A673 (cell line): ENCODE measurements around the gene TMPRSS13. TPM values are rescaled to one million over a fixed set of nuclear protein-coding genes. Genes with fewer than 3 reads are reported as not detected.

Experiments
- BruUV-seq: library from RNA; stranded (reverse); fragments of 400-500 nt; replicated peaks from 2 replicates; lab custom pipeline; 2021; lab: Mats Ljungman, UMichigan
- CTCF ChIA-PET: fragments of 300-600 bp; sonication (Branson Sonifier 250); formaldehyde crosslinking; loops from one replicate; lab custom pipeline; 2022; ENCODE audit warnings: antibody characterized with exemption; lab: Charles Lee
- POLR2A ChIA-PET: fragments of 300-600 bp; sonication (Branson Sonifier 250); formaldehyde crosslinking; loops from one replicate; lab custom pipeline; 2022; ENCODE audit warnings: antibody characterized with exemption; ENCODE audit not compliant: low non-redundant PET; lab: Charles Lee
- DNase-seq: peaks from one replicate; pipeline ENCODE4 v3.0.0-alpha.2; 2015; ENCODE audit warnings: low spot score
- H3K27ac ChIP-seq: fragments of 200-600 bp; sonication (generic); 2 replicates; pipeline ENCODE4 v1.5.1; 2016; ENCODE audit warnings: mixed run types, low read depth, mild to moderate bottlenecking, mixed read lengths, antibody characterized with exemption, low read length; ENCODE audit not compliant: poor library complexity, severe bottlenecking
- H3K27me3 ChIP-seq: fragments of 200-600 bp; sonication (generic); replicated peaks from 2 replicates; pipeline ENCODE4 v1.6.1; 2017; ENCODE audit warnings: mixed run types, low read depth, mild to moderate bottlenecking, mixed read lengths, antibody characterized with exemption, low read length; ENCODE audit not compliant: insufficient read depth, poor library complexity
- H3K36me3 ChIP-seq: fragments of 200-600 bp; sonication (generic); 2 replicates; pipeline ENCODE4 v1.6.1; 2016; ENCODE audit warnings: mixed run types, mild to moderate bottlenecking, mixed read lengths, antibody characterized with exemption, low read length; ENCODE audit not compliant: insufficient read depth, poor library complexity, severe bottlenecking
- H3K4me1 ChIP-seq: fragments of 200-600 bp; sonication (generic); 2 replicates; pipeline ENCODE4 v1.6.1; 2017; ENCODE audit warnings: mixed run types, mild to moderate bottlenecking, mixed read lengths, antibody characterized with exemption, low read length; ENCODE audit not compliant: insufficient read depth, poor library complexity, severe bottlenecking
- H3K4me3 ChIP-seq: fragments of 200-600 bp; sonication (generic); 2 replicates; pipeline ENCODE4 v1.5.1; 2016; ENCODE audit warnings: low read depth, mixed run types, mild to moderate bottlenecking, mixed read lengths, low read length; ENCODE audit not compliant: poor library complexity, severe bottlenecking
- H3K9me3 ChIP-seq: fragments of 200-600 bp; sonication (generic); 2 replicates; pipeline ENCODE4 v1.6.1; 2016; ENCODE audit warnings: mixed run types, low read depth, mild to moderate bottlenecking, mixed read lengths, antibody characterized with exemption, low read length; ENCODE audit not compliant: poor library complexity, severe bottlenecking
- CTCF ChIP-seq: fragments of 300-800, 200-600 bp; sonication (generic); conservative IDR thresholded peaks from 2 replicates; pipeline ENCODE4 v1.5.1; 2017; ENCODE audit warnings: low read depth, mild to moderate bottlenecking, antibody characterized with exemption, low read length, moderate library complexity, mixed read lengths
- EZH2 ChIP-seq: fragments of 200-600 bp; sonication (generic); IDR thresholded peaks from 2 replicates; pipeline ENCODE4 v1.6.1; 2017; ENCODE audit warnings: borderline replicate concordance, low read depth, mild to moderate bottlenecking, mixed read lengths, antibody characterized with exemption, low read length; ENCODE audit not compliant: poor library complexity, severe bottlenecking
- intact Hi-C: fragments of 100-400 bp; cut with micrococcal nuclease; formaldehyde crosslinking; loops from one replicate; pipeline ENCODE4 v1.10.0; 2022; ENCODE audit not compliant: unreplicated experiment
- total RNA-seq: library from RNA; stranded (reverse); gene quantifications from 2 replicates; pipeline ENCODE4 v1.2.3, GENCODE V29; 2021

TMPRSS13 gene
- total RNA-seq, 1 experiment from 2014 or later, result not detected

GRCh38 chr11:117932426-117932825 lies 3.2 kb upstream of the TMPRSS13 start:
- no peak for TF ChIP-seq CTCF
- no peak for TF ChIP-seq EZH2
- ChIA-PET CTCF (no interaction called here), POLR2A (no interaction called here)
- no peak for DNase-seq
- no peaks in the 10 kb centered on the region for H3K9me3 ChIP-seq
- no peak overlapping the region for H3K27ac ChIP-seq
- H3K4me1 ChIP-seq, result no peaks in the 10 kb centered on the region
- peaks cover 15% of the 10 kb centered on the region for H3K27me3 ChIP-seq
- H3K4me3 ChIP-seq, result no peak overlapping the region
- no peaks in the 10 kb centered on the region for H3K36me3 ChIP-seq
- no TSS peak for BruUV-seq
- intact Hi-C loops, result no loop called here

GRCh38 chr11:117931971-117932370 lies 2.8 kb upstream of the TMPRSS13 start:
- POLR2A ChIA-PET, result no interaction called here
- DNase-seq, result no peak
- BruUV-seq, result no TSS peak

GRCh38 chr11:117931331-117931950 lies 2.2 kb upstream of the TMPRSS13 start:
- TF ChIP-seq CTCF, result no peak
- H3K36me3 ChIP-seq, result no peaks in the 10 kb centered on the region
- H3K4me1 ChIP-seq, result no peaks in the 10 kb centered on the region
- H3K27me3 ChIP-seq, result peaks cover 21% of the 10 kb centered on the region
- CTCF ChIA-PET, result no interaction called here
- POLR2A ChIA-PET, result interaction anchor here (0.6 kb wide), 1 partner anchor 29 kb away, joined by 3 read pairs; no protein-coding TSS in a partner anchor
- no peak overlapping the region for H3K27ac ChIP-seq
- no peak for DNase-seq
- H3K9me3 ChIP-seq, result no peaks in the 10 kb centered on the region
- H3K4me3 ChIP-seq, result no peak overlapping the region
- BruUV-seq, result no TSS peak
- intact Hi-C loops, result no loop called here

More at GRCh38 chr11:117931971-117932370, 2.8 kb upstream of the TMPRSS13 start:
- no peak overlapping the region for H3K4me3 ChIP-seq
- H3K9me3 ChIP-seq, result no peaks in the 10 kb centered on the region
- no peaks in the 10 kb centered on the region for H3K4me1 ChIP-seq
- peaks cover 19% of the 10 kb centered on the region for H3K27me3 ChIP-seq
- no peaks in the 10 kb centered on the region for H3K36me3 ChIP-seq
- intact Hi-C loops, result no loop called here
- CTCF ChIA-PET, result no interaction called here
- TF ChIP-seq CTCF (no peak), EZH2 (no peak)
- no peak overlapping the region for H3K27ac ChIP-seq
